GM13976 (cell line): Measurements from ENCODE around the gene EPHX1.

Experiments
- DNase-seq: peaks from one replicate; pipeline ENCODE4 v3.0.0; 2012; ENCODE audit warnings: low spot score
- CTCF ChIP-seq: IDR thresholded peaks from 2 replicates; pipeline ENCODE4 v1.5.1; 2012; ENCODE audit warnings: borderline replicate concordance, mild to moderate bottlenecking; ENCODE audit not compliant: insufficient read depth; ENCODE audit errors: extremely low read depth, missing control alignments, control extremely low read depth
- in situ Hi-C: fragments of 300-500 bp; cut with MboI; formaldehyde crosslinking; loops from one replicate; pipeline ENCODE4 v1.12.0; 2022; ENCODE audit warnings: low sequenced_read_pairs, mixed read lengths, inconsistent platforms; ENCODE audit not compliant: unreplicated experiment

The EPHX1 gene

GRCh38 chr1:225872075-225872430, 62.1 kb downstream of the EPHX1 start:
- no peak for TF ChIP-seq CTCF
- in situ Hi-C loops = no loop called here
- no peak for DNase-seq

GRCh38 chr1:225873281-225873850, 63.4 kb downstream of the EPHX1 start:
- TF ChIP-seq CTCF = no peak
- in situ Hi-C loops = no loop called here
- DNase-seq = no peak

GRCh38 chr1:225874431-225874830, 64.5 kb downstream of the EPHX1 start:
- no peak for TF ChIP-seq CTCF
- no peak for DNase-seq
- in situ Hi-C loops = no loop called here

GRCh38 chr1:225875044-225875815, 65.3 kb downstream of the EPHX1 start:
- DNase-seq = no peak
- in situ Hi-C loops = no loop called here
- no peak for TF ChIP-seq CTCF

GRCh38 chr1:225876900-225877510, 67.1 kb downstream of the EPHX1 start:
- TF ChIP-seq CTCF = no peak
- in situ Hi-C loops = no loop called here
- no peak for DNase-seq

GRCh38 chr1:225877580-225877979, 67.7 kb downstream of the EPHX1 start:
- DNase-seq = no peak
- in situ Hi-C loops = no loop called here
- peak; percentile 18 for TF ChIP-seq CTCF
